Fibroblast of peridontal ligament (primary cell): ENCODE measurements around the gene MAP4K4.

ENCODE experiments used
- DNase-seq: peaks from one replicate; pipeline ENCODE4 v3.0.0-alpha.2; 2010; ENCODE audit errors: extremely low read depth

Gene MAP4K4

GRCh38 chr2:101833890-101834523 lies 136.5 kb downstream of the MAP4K4 start:
- DNase-seq: no peak

GRCh38 chr2:101837354-101837753 lies 139.8 kb downstream of the MAP4K4 start:
- DNase-seq: peak; percentile 47

GRCh38 chr2:101841679-101842327 lies 144.3 kb downstream of the MAP4K4 start:
- DNase-seq: no peak

GRCh38 chr2:101842471-101842870 lies 145.0 kb downstream of the MAP4K4 start:
- DNase-seq: no peak

- peak; percentile 84 for DNase-seq
Observed at GRCh38 chr2:101843048-101843447, 145.5 kb downstream of the MAP4K4 start.

- no peak for DNase-seq
Observed at GRCh38 chr2:101843471-101843870, 146.0 kb downstream of the MAP4K4 start.

- DNase-seq: peak; percentile 95
Observed at GRCh38 chr2:101844055-101844635, 146.6 kb downstream of the MAP4K4 start.

- no peak for DNase-seq
Observed at GRCh38 chr2:101846973-101847372, 149.5 kb downstream of the MAP4K4 start.

GRCh38 chr2:101847661-101848339 lies 150.3 kb downstream of the MAP4K4 start:
- DNase-seq: no peak

GRCh38 chr2:101848769-101849410 lies 151.4 kb downstream of the MAP4K4 start:
- DNase-seq: no peak

- no peak for DNase-seq
Observed at GRCh38 chr2:101850450-101850849, 152.9 kb downstream of the MAP4K4 start.

GRCh38 chr2:101850991-101851390 lies 153.5 kb downstream of the MAP4K4 start:
- DNase-seq: no peak

GRCh38 chr2:101852824-101853223 lies 155.3 kb downstream of the MAP4K4 start:
- DNase-seq: no peak

GRCh38 chr2:101854877-101855276 lies 157.4 kb downstream of the MAP4K4 start:
- no peak for DNase-seq

GRCh38 chr2:101855776-101856175 lies 158.3 kb downstream of the MAP4K4 start:
- no peak for DNase-seq

- DNase-seq: no peak
Observed at GRCh38 chr2:101858246-101858645, 160.7 kb downstream of the MAP4K4 start.

GRCh38 chr2:101858910-101859309 lies 161.4 kb downstream of the MAP4K4 start:
- DNase-seq: no peak

GRCh38 chr2:101859604-101860003 lies 162.1 kb downstream of the MAP4K4 start:
- no peak for DNase-seq

- DNase-seq: no peak
Observed at GRCh38 chr2:101860157-101860556, 162.7 kb downstream of the MAP4K4 start.

GRCh38 chr2:101860782-101861181 lies 163.3 kb downstream of the MAP4K4 start:
- no peak for DNase-seq

- DNase-seq: no peak
Observed at GRCh38 chr2:101861382-101861781, 163.9 kb downstream of the MAP4K4 start.

GRCh38 chr2:101863534-101863933 lies 166.0 kb downstream of the MAP4K4 start:
- DNase-seq: no peak
